HuH-7 (cell line): Measurements from ENCODE around the gene INPP4A.

Experiments used
- DNase-seq: peaks from one replicate; pipeline ENCODE4 v3.0.0; 2011; ENCODE audit warnings: low spot score

The INPP4A gene

DNA sequence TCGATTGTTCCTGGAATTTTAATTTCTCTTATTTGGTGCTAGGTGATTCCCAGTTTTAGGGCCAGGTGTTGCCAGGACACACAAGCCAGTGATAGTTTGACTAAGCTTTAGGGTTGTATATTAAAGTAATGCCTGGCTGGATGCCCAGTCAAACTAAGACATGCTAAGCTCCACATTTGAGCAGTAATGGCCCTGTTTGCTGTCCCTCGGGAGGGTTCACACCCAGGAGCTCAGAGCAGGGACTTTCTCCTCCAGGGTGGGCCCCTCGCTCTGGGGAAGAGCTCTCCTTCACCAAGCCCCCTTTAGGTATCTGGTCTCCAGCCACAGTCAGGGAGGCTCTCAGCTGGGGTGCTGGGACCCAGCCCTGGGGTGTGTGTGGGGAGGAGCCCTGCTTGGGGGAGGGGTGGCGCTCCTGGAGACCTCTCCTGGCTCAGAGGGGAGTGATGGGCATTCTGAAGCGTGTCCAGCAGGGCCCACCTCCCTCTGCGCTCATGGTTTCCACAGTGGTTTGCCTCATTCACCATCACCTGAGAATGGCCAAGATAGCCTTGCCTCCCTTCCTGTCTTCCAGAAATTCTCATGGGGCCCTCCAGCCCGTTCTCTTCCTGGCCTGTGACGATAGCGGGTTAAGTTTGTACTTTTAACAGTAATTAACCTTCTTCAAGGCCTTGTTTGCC lies 31.7 kb downstream of the INPP4A start:
- no peak for DNase-seq

DNA sequence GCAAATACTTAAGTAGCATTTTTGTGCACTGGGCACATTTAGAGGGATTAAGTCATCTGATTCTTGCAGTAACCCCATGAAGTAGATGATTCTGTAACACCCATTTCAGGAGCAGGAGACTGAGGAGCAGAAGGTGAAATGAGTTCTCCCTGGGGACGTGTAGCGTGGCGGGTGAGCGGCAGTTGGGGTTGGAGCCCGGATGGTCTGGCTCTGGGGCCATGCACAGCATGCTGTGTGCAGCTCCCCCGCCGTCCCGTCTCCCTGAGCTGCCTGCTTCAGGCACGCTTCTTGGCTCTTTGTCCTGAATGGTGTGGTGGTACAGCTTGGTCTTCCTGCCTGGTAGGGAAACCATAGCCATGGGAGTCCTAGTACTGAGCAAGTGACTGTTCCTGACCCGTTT lies 32.4 kb downstream of the INPP4A start:
- DNase-seq, result no peak

DNA sequence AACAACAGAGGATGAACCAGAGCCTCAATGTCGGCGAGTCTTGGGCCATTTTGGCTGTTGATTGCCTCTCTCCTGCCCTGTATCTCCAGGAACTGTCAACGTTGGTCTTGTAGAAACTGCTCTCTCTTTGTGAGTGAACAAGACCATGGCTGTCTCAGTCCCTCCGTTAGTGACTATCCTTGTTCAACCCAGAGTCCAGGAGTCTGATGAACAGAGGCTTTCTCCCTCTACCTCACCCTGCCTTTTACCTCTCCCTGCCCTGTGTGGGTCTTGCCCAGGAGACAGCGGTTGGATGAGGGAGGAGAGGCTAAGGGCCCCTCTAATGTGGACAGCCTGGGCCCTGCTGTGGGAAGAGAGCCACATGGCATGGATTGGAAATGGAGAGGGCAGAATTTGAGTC lies 32.8 kb downstream of the INPP4A start:
- DNase-seq, result no peak

DNA sequence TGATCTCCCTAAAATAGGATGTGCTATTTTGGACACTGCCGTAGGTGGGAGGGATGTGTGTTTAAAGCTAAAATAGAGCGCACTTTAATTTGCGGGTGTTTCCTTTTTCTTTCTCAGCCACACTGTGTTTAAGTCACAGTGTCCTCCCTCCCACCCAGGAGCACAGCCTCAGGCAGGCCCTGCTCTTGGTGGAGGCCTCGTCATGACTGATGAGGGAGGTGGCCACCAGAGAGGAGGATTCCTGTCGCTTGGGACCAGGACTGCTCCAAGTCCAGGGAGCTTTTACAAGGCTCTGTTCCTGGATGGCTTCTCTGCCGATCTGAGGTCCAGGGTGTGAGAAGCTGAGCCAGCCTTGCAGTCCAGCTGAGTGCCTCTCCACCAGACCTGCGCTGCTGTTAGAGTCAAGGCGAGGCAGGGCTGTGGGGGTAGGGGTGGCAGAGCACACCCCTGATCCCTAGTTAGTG lies 33.5 kb downstream of the INPP4A start:
- no peak for DNase-seq

DNA sequence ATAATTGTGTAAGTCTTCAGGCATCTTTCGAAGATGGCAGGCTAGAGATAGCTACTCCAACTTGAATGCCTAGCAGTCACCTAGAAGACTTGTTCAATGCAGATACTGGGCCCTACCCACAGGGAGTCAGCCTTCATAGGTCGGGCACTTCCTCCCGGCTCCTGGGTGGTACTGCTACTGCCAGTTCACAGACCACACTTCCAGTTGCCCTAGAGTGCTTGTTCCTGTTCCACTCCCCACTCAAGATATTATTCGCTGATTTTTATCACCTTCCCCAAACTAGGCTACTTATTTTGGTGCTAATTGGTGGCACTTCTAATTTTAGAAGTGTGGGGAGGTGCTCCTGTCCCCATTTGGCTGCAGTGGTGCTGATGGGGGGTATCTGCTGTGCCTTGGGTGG lies 34.2 kb downstream of the INPP4A start:
- no peak for DNase-seq

DNA sequence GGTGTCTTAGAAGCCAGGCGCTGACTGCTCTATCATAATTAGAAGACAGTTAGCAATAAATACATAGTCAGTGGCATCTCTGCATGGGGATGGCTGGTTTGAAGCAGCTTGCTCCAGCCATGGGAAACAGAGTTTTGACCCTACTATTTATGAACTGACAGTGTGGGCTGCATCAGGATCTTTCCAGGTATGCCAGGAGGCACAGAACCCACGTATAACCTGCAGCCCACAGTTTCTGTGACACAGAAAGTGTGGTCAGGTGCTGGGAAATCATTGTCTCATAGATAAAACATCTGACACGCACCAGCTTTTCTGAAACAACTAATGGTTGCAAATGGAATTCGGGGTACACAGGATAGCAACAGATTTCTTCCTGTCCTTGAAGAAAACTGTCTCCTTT lies 34.7 kb downstream of the INPP4A start:
- DNase-seq, result no peak

DNA sequence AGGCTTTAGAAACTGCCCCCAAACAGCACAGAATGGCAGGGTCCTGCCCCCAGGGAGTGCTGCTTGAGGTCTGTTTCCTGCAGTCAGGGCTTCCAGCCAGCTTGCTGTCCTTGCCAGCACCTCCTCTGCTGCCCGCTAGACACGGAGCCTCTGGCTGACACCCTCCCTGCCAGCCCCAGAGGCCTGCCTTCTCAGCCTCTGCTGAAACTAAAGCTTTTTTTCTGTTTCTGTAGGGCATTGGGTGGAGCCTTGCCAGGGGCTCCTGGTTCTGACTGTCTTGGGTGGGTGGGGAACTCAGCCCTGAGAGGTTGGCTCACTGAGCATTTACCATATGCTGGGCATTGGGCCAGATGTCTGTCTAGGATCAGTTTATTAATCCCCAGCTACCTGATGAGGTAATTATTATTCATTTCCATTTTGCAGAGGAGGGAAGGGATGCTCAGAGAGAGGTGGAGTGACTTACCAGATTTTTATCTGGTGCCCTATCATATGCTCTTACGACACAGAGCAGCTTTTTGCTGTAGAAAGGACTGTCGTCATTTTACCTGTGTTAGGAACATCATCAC lies 35.4 kb downstream of the INPP4A start:
- DNase-seq, result no peak

DNA sequence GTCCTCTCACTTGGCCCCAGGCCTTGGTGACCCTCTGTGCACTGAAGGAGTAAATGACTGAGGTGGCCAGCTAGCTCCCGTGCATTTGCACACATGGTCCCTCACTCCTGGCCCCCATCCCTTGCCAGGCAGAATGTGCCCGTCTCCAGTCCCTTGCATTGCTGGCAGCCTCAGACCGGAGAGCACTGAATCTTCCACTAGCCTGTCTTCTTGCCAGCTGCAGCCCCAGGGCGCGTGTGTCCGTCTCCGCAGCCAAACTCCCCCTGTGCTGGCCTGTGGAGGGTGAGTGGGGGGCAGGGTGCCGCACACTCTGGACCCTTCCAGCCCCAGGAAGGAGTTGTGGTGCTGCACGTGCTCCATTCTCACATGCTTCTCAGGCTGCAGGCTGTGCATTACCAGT lies 35.9 kb downstream of the INPP4A start:
- DNase-seq, result no peak

DNA sequence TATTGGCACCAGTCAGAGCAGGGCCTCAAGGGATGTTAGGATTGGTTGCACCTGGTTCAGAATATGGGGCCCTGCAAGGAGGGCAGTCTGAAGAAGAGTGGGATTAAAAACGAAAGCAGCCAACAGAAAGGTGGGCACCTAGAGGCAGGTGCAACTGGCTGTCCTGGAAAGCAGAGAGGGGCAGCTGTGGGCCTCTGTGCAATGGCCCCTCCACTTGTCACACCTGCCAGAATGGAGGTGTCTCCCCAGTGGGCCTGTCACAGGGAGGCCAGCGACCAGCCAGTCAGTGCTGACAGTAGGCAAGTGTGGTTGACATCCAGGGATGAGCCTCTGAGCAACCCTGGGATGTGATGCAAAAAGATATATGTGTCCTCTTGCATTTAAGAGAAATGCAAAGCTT lies 37.7 kb downstream of the INPP4A start:
- DNase-seq, result no peak

DNA sequence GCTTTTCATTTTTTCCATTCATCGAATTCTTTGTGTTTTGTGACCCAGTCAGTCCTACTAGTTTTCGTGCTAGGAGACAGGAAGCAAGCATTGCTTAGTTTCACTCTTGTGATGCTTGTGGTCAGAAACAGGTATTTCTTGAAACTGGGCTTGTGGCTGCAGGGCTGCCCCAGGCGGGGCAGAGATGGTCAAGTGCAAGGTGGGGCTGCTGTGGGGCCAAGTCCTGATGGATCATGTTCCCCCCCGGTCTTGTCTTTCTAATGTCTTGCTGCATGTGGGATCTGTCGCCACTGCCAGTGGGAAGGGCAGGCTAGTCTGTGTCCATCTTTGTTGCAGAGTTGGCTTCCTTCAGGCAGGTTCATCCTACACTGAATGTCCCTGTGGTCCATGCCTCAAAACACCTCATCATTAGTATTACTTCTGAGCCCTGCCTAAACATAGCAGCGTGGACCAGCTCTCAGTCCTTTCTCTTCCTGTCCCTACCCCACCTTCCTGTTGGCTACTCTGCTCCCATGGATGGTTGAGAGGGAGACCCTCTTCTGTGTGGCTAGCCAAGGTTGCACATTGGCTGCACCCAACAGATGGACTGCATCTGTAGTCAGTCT lies 38.7 kb downstream of the INPP4A start:
- no peak for DNase-seq

DNA sequence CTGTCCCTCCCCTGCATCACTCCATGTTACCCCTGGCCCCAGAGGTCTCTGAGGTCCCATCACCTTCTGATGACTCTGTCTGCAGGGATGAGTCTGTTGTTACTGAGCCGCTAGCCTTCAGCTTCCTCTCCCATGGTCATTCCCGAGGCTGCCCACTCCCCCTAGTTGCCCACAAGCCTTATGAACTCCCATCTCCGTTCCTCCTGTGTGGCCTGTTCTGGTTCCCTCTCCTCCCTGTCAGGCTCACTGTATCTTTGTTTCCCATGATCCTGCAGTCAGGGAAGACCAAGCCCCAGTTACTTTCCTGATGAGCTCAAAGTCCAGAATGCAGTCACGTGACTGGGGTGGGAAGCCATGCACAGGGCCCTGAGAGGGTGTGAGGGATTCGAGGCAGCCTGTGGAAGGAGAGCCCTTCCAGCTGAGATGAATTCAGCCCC lies 39.5 kb downstream of the INPP4A start:
- DNase-seq, result peak; percentile 85

DNA sequence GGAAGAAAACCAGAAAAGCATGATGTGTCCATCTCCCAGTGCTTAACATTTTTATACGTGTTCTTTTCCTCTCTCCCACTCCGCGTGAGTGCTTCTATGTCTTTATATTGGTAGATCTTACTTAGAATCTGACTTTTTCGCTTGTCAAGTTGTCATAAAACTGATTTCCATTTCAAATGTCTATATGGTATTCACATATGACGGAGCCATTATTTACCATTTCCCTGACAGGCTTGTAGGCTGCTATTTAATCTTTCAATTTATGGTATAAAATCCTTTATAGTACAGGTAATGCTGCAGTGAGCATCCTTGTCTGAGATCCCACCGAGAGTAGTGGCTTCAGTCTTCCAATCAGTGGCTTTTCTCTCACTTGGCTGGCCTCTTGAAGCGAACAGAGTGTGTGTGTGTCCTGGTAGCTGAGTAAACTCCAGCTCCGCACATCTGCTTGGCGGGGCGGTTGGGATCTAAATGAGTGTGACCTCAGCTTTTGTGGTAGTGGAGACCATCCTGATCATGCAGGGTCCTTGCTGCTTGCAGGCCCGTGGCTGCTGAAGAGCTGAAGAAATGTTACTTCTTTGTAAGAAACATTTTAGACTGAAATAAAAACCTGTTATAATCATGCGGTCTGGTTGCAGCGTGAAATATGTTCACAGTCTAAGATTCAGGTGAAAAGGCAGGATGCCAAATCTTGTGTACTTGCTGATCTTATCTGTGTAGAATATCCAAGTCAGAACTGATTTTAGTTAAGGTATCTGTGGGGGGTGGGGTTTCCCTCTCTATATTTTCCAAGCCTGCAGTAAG lies 40.2 kb downstream of the INPP4A start:
- no peak for DNase-seq

DNA sequence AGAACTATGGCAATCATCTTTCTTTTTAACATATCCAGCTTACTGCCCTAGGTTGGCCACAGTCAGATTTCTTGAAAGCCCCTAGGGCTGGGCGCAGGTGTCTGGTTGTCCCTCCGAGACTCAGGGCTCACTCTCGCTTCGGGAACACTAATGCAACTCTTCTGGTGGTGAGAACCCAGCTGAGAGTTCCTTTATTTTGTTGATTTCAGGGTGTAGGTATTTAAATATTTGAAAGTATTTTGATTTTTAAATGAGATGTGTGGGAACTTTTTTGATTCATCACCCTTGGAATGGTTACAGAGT lies 40.7 kb downstream of the INPP4A start:
- DNase-seq, result no peak

DNA sequence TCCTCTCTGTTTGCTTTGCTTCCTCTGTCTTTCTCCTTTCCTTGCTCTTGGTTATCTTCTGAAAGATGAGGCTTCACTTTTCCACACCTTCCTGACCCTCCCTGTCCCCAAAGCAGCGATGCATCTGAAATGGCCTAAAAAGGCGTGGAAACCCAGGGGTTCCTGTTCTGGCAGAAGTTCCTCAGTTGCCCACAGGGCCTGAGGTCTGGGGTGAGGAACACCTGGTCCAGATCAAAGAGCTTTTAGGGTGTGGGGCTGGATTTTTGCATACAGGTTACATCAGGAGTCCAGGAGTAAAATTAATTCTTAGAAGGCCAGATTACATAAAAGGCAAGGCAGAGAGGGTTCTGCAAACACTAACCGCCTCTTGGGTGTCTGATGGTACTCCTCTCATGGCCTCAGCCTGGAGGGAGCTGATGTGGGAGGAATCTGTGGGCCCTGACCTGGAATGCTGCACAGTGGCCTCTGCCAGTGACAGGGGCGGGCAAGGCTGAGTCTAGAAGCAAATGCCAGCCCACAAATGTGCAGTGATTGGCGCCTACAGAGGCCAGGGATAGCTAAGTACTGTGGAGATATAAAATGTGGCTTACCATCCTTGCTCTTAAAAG lies 41.8 kb downstream of the INPP4A start:
- no peak for DNase-seq

DNA sequence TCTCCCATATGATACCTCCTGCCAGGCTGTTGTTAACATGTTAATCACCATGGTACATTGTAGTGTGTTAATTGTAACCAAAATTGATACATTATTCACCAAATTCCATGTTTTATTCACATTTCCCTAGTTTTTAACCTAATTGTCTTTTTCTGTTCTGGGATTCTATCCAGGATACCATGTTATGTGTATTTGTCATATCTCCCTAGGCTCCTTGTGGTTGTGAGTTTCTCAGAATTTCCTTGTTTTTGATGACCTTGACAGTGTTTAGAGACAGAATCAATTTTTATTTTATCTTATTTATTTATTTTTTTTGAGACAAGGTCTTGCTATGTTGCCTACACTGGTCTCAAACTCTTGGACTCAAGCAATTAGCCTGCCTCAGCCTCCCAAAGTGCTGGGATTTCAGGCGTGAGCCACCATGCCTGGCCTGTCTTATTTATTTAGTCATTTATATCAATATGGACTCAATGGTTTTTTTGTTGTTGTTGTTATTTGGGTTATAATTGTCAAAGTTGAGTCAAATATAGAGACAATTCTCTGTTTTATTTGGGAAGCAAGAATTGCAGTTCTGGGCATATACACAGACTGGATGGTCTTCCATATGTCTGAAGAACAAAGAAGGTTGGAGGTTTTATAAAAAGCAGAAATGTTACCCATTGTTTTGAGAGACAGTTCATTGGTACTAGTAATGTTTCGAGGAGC lies 42.6 kb downstream of the INPP4A start:
- no peak for DNase-seq

DNA sequence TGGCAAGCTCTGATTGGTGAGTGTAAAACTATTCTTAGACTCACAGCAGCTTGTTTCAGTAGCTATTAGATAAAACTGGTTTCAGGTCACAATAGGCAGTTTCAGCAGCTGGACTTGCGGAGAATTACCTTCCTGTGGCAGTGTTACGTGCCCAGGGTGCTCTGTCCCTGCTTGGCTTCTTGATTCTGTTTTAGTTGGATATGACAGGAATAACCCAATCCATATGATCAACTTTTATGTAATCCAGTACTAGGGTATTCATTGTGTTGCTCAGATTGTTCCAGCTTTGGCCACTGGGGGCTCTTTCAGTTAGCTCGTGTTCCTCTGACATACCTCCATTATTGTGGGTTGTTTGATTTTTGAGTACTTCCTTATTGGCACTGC lies 43.1 kb downstream of the INPP4A start:
- peak; percentile 85 for DNase-seq

DNA sequence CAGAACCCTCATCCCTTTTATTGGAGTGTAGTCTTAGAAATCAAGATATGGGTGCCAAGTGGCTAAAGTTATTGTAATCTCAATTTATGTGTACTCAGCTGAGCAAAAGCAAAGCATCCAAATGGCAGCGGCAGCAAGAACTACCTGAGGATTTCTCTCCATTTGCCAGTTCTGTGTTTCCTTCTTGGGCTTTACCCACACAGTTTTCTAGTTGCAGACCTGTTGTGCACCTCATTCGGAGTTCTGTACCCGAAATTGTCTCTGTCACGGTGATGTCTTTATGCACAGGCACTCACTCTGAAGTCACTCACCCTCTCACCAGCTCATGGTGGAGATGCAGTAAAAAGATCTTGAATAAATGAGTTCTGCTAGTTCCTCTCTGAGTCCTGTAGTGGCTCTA lies 43.6 kb downstream of the INPP4A start:
- no peak for DNase-seq

DNA sequence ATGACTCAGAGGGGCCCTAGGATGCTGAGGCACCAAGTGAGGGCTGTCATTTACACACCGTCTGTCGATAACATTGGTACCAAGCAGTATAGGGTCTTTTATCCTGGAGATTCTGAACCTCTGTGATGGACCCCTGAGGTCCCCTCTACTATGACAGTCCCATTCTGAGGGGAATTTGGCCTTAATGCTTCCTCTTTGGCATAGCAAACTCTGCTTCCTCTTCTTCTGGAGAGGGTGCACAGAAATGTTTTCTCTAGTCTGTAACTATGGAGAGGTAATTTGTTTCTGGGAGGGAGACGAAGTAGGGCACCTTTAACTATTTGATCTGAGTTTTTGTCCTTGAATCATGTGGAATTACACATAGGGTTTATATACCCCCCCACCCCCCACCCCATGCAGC lies 44.8 kb downstream of the INPP4A start:
- no peak for DNase-seq

DNA sequence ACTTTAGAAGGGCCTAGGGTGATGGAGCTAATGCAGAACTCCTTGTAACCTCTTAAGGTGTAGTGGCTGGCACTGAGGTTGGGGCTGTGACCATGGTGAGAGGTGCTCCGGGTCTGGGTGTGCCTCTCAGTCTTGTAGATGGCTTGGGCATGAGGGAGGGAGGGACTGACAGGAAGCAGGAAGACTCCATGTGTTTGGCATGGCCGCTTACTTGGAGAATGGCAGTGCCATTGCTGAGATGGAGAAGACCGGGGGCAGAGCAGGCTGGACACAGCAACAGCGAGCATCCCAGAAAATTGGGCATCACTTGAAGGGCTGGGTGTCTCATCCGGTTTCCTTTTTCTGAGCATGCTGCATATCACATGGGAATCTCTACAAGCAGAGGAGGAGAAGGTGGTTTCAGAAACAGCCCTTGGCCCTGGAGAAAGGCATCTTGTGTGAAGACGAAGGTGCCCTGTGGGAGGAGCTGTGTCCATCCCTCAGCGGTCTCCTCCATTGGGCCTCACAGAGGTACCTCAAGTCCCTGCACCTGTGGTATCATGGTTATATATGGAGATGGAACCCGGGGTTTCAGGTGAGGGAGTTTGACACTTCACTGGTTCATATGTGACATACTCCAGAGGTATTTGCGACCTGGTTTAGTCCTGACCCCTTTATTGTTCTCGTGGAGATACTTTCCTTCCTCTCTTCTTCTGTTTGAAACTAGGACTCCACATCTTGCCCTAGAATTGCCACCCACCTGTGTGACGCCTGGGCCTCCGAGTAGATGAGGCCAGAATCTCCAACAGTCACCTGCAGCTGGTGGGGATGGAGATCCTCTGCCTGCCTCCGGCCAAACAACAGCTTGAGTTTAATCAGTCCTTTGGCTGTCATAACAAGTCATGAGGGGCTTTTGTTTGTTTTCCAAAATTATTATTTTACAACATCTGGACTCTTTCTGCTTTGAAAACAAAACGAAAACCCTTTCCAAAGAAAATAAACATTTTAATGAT lies 45.6 kb downstream of the INPP4A start:
- no peak for DNase-seq

DNA sequence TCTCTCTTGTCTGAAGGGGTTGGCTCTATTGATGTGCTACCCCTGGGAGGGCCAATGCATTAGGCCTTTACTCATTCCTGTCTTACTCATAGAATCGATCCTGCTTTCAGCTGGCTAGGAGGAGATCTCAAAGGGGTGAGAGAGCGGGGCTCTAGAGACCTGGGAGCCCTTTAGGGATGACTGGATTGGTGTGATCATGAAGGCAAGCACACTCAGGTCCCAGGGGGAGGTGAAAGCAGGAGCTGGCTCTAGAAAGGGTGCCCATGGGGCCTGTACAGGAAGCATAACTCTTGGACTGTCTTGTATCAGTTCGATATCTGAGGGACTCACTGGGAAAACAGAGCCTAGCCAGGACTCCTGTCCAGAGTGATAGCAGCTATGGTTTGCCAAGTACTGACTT lies 47.8 kb downstream of the INPP4A start:
- no peak for DNase-seq

DNA sequence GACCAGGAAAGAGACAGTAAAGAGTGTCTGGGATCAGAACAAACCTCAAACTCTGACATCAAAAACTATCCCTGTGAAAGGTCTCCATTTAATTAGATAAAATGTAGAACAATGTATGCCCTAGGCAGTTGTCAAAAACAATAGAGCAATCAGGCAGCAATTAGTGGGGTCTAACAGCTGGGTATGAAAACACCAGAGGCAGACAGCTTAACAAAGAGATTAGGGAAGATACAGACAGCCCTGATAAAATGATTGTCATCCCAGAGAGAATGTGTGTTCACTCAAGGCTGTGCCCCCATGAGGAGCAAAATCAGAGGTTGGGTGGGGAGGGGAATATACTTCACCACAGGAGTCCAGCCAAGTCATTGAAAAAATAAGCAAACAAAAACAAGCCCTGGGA lies 50.0 kb downstream of the INPP4A start:
- no peak for DNase-seq
